Rectal smooth muscle tissue (tissue), 1 donor: Measurements from ENCODE around the gene SMAD3.
"Not testable (repeated sequence)": the region's sequence is repeated elsewhere in the genome, so short reads cannot be mapped to it uniquely, and the experiment has no call there.

Experiments
- H3K27ac ChIP-seq: one replicate; pipeline ENCODE4 v1.7.0; 2013; ENCODE audit warnings: low read depth, low read length, inconsistent platforms
- H3K27me3 ChIP-seq: one replicate; pipeline ENCODE4 v1.7.0; 2013; ENCODE audit warnings: low read length; ENCODE audit not compliant: control insufficient read depth, insufficient read depth
- H3K36me3 ChIP-seq: one replicate; pipeline ENCODE4 v1.7.0; 2013; ENCODE audit warnings: low read length; ENCODE audit not compliant: control insufficient read depth, insufficient read depth
- H3K4me1 ChIP-seq: one replicate; pipeline ENCODE4 v1.7.0; 2013; ENCODE audit warnings: low read length; ENCODE audit not compliant: control insufficient read depth, insufficient read depth
- H3K4me3 ChIP-seq: one replicate; pipeline ENCODE4 v1.7.0; 2013; ENCODE audit warnings: low read length
- H3K9ac ChIP-seq: one replicate; pipeline ENCODE4 v1.7.0; 2013; ENCODE audit warnings: low read length

SMAD3 gene

DNA sequence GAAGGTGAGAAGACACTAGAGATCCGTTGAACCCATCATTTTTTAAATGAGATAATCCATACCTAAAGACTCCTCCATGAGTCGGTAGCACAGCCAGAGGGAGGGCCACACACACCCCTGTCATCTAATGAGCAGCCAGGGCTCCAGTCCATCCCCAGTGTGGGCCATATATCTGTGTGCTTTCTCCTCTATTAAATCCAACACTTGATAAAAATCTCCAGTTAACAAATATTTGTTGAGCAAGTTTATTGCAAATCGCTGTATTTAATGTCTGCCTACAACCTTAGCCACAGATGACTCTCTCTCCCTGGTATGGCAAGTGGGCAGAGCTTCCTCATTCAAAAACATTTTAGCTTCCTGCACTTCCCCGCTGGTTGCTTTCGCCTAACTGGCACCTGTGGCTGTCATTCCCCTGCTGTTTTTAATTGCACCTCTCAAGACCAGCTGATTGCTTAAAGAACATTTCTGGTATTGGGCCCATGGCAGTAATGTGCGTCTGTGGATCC, 82.8 kb downstream of the SMAD3 start:
- H3K4me1 ChIP-seq: peaks cover 19% of the 10 kb centered on the region
- H3K27me3 ChIP-seq: no peaks in the 10 kb centered on the region
- H3K9ac ChIP-seq: no peak overlapping the region
- H3K27ac ChIP-seq: no peak overlapping the region
- H3K36me3 ChIP-seq: no peaks in the 10 kb centered on the region
- no peak overlapping the region for H3K4me3 ChIP-seq

DNA sequence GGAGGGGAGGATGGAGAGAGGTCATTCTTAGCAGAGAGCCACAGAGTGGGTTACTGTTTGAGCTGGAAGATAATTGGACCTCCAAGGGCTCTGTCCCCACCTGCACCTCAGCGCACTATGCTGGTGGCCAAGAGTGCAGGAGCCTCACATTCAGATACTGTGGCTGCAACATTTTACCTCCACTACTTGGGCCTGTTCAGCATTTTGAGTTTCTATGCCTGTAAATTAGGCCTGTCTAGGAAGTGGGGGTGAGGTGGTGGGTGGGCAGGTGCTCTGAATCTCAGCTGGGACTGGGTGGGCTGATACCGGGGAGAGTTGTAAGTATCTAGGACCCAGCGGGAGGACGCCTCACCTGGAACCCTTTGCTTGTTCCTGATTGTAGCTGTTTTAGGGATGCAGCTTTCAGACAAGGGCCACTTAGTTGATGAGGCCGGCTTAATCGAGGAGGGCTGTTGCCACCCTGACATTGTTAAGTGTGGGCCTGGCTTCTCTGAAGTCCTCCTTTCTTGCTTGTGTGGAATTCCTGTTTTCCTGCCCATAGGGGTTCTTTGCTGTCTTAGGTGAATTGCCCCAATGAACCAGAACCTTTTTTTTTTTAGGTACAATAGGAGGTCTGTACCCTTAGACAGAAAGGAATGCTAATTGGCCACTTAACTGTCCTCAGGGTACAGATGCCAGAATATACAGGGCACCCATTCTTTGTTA, 83.8 kb downstream of the SMAD3 start:
- Histone ChIP-seq H3K9ac (no peak overlapping the region), H3K27me3 (no peaks in the 10 kb centered on the region), H3K27ac (peak overlapping the region; percentile 6), H3K4me3 (no peak overlapping the region), H3K4me1 (peaks cover 17% of the 10 kb centered on the region), H3K36me3 (no peaks in the 10 kb centered on the region)

DNA sequence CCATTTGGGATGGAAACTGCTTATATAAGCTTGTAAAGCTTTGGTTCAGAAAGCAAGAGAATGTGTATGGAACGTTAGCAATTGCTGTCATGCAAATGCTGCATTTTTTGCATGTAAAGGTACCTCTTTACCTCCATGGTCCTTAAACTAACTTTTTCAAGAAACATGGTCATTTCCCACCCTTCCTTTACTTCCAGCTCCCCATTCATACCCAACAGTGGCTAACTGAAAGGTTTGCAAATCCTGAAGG, 84.3 kb downstream of the SMAD3 start:
- Histone ChIP-seq H3K4me3 (no peak overlapping the region), H3K9ac (no peak overlapping the region), H3K36me3 (no peaks in the 10 kb centered on the region), H3K27me3 (no peaks in the 10 kb centered on the region), H3K4me1 (peaks cover 17% of the 10 kb centered on the region), H3K27ac (peak overlapping the region; percentile 6)

DNA sequence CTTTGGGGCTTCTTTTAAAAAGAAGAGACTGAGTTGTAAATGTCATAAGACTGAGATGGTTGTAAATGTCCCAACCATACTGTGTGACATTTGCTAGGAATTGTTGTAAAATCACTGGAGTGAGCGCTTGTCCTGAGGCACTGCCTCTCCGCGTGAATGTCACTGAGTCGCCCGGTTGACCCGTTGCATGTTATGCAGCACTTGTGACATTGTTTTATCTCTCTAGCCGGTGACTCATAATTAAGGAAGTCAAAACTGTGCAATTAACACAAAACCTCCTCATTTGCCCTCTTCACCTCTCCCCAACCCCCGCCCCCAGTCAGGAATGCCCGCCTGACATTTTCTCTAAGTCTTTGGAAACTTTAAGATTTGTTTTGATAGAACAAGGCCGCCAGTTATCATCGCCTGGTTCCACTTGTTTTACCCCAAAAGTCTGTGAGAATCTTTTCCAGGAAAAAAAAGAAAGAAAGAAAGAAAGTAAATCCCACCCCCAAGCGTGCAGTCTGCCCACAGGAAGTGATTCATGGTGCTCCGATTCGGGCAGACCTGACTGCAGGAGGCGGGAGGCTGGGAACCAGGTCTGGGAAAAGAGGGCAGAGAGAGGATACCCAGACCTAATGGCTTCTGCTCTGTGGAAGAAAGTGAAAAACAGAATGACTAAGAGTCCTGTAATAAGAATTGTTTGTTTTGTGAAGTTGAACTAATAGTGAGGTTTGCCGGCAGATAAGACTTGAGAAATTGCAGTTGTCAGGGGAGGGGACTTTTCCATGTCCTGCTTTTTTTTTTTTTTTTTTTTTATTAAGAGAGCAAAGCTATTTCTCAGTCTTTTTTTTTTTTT, 84.8 kb downstream of the SMAD3 start:
- Histone ChIP-seq H3K27me3 (no peaks in the 10 kb centered on the region), H3K4me1 (peaks cover 17% of the 10 kb centered on the region), H3K36me3 (no peaks in the 10 kb centered on the region), H3K9ac (no peak overlapping the region), H3K27ac (peak overlapping the region; percentile 27), H3K4me3 (no peak overlapping the region)

DNA sequence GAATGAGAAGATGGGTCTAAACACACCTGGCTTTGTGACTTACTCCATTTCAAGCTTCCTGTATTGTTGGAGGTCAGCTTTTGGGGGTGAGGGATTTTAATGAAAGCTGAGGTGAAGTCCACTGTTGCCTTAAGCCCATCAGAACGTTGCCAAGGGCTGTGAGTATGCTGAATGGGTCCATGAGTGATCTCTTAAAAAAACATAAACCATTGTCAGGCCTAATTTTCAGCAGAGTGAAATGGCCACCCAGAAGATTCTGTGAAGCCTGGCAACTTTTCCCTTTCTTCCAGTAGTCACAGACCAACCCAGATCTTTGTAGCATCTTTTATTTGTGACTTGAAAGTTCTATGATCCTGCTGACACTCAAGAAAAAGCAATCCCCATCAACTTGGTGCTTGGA, 87.0 kb downstream of the SMAD3 start:
- Histone ChIP-seq H3K4me3 (no peak overlapping the region), H3K9ac (no peak overlapping the region), H3K36me3 (no peaks in the 10 kb centered on the region), H3K27ac (no peak overlapping the region), H3K27me3 (no peaks in the 10 kb centered on the region), H3K4me1 (peaks cover 4% of the 10 kb centered on the region)

DNA sequence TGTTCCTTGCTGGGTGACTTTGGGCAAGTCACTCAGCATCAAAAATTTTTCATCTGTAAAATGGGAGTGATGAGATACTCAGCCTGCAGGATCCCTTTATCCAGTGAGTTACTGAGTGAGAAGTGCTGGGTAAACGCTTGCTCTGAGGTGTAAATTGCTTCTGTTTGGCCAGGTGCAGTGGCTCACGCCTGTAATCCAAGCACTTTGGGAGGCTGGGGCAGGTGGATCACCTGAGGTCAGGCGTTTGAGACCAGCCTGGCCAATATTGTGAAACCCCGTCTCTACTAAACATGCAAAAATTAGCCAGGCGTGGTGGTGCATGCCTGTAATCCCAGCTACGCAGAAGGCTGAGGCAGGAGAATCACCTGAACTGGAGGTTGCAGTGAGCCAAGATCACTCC, 87.6 kb downstream of the SMAD3 start:
- H3K36me3 ChIP-seq, H3K9ac ChIP-seq, H3K4me3 ChIP-seq, H3K27ac ChIP-seq, H3K4me1 ChIP-seq, H3K27me3 ChIP-seq: not testable (repeated sequence)

DNA sequence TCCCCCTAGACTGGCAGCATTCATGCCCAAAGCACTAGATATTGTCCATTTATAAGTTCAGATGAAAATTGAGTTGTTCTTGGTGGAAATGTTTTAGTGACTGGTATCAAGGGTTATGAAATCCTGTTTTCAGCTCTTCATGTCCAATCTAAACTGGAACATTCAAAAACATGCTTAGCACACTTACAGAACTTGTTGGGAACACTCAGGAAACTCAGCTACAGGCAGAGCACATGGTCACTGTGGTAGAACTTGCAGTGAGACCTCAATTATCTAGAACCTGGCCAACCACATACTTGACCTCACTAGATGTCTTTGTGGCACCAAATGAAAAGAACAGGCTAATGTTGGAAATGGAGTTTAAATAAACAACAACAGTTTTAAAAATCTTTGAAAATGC, 88.8 kb downstream of the SMAD3 start:
- Histone ChIP-seq H3K27me3 (no peaks in the 10 kb centered on the region), H3K4me1 (peaks cover 4% of the 10 kb centered on the region), H3K4me3 (no peak overlapping the region), H3K36me3 (no peaks in the 10 kb centered on the region), H3K27ac (no peak overlapping the region), H3K9ac (no peak overlapping the region)

DNA sequence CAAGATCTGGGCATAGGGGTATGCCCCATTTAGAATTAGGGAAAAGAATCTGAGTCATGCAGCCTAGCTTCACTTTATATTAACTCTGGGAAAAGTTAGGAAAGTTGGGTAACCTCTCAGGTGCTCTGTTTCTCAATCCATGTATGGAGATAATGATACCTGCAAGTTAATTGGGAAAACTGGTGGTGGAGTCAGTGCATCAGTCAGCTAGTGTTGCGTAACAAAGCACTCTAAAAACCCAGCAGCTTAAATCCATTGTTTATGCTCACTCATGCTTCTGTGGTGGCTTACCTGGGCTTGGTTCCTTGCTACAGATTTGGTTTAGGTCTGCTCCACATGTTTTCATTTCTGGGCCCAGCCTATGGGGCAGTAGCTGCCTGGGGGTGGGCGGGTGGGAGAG, 91.0 kb downstream of the SMAD3 start:
- H3K4me1 ChIP-seq: no peaks in the 10 kb centered on the region

DNA sequence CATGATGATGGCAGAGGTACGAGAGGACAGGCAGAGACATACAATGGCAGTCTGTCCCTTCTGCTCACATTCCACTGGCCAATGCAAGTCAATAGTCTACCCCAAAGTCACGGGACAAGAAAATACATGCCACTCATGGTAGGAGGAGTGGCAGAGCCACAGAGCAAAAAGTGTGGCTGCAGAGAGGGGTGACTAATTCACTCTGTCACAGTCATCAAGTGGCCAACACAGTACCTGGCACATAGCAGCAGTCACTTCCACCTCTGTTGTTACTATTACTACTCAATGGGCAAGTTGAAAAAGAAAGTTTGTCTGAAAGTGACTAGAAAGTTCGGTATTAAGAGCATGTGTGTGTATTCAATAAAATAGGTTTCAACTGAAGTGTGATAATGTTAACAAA, 91.4 kb downstream of the SMAD3 start:
- H3K9ac ChIP-seq: no peak overlapping the region
- no peak overlapping the region for H3K4me3 ChIP-seq
- H3K4me1 ChIP-seq: no peaks in the 10 kb centered on the region
- no peaks in the 10 kb centered on the region for H3K27me3 ChIP-seq
- H3K27ac ChIP-seq: no peak overlapping the region
- H3K36me3 ChIP-seq: no peaks in the 10 kb centered on the region

More for the DNA sequence above, 91.0 kb downstream of the SMAD3 start:
- H3K27me3 ChIP-seq: no peaks in the 10 kb centered on the region
- H3K9ac ChIP-seq: no peak overlapping the region
- H3K4me3 ChIP-seq: no peak overlapping the region
- H3K27ac ChIP-seq: no peak overlapping the region
- no peaks in the 10 kb centered on the region for H3K36me3 ChIP-seq

DNA sequence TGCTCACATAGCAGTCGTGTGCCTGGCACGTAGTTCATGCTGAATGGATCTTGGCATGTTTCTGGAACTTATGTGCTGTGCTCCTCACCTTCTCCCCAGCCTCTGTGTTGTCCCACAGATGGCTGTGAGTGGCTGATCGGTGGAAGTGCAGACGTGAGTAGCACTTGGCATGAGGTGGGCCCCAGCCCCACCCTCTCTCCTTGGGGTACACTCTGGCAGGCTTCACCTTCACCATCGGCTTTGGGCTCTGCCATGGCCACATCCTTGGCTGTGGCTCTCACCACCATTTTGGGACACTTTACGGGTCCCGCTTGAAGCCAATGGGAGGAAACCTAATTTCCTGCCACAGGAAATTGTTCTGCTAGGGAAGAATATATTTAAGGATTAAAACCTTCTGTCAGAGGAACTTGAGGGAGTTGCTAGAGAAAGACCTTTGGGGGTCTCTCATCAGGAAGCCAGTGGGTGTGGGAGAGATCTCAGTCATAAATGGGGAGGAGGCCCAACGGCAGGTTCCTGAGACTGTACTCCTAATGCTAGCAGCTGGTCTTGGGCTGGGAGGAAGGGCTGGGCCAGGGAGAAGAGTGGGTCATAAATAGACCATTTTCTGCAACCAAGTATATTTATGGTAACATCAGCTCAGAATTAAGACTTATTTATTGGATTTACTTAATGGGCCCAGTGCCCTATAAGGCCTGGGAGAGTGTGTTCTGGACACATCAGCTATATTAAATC, 92.3 kb downstream of the SMAD3 start:
- no peak overlapping the region for H3K4me3 ChIP-seq
- no peaks in the 10 kb centered on the region for H3K36me3 ChIP-seq
- no peak overlapping the region for H3K9ac ChIP-seq
- H3K27me3 ChIP-seq: no peaks in the 10 kb centered on the region
- H3K27ac ChIP-seq: no peak overlapping the region
- no peaks in the 10 kb centered on the region for H3K4me1 ChIP-seq

DNA sequence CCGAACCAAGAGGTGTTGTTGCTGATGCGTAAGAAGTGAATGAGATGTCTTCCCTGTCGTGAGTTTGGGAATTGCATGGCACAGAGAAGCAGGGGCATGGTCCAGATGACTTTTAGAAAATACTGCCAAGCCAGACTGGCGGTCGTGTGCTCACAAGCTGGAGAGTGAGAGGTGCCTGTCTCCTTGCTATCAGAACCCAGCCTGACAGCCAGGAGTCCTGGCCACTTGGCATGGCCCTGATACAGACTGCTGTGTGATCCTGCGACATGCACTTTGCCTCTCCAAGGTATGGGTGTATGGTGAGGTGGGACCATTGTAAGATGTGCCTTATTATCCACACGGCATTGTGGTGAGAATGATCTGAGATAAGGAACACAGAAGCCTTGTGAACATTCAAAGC, 93.0 kb downstream of the SMAD3 start:
- no peak overlapping the region for H3K9ac ChIP-seq
- no peaks in the 10 kb centered on the region for H3K36me3 ChIP-seq
- H3K4me1 ChIP-seq: no peaks in the 10 kb centered on the region
- H3K4me3 ChIP-seq: no peak overlapping the region
- no peaks in the 10 kb centered on the region for H3K27me3 ChIP-seq
- H3K27ac ChIP-seq: no peak overlapping the region

DNA sequence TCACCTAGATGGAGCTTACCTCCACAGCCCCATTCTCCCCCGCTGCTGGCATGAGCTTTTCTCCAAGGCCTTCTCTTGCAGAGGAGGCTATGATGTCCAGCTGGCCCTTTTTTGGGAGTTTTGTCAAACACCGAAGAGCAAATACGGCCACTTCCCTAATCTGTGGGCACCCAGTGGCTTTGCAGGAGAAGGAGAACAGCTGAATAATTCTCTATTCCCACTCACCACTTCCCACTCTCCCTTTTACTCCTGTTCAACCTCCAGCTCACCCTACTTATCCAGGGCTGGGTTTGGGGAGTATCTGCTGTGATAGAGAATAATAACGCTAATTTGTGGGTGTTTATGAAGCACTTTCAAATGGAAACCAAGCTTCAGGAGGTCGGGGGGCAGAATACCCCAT, 96.0 kb downstream of the SMAD3 start:
- no peaks in the 10 kb centered on the region for H3K4me1 ChIP-seq
- no peak overlapping the region for H3K9ac ChIP-seq
- no peak overlapping the region for H3K27ac ChIP-seq
- H3K27me3 ChIP-seq: no peaks in the 10 kb centered on the region
- H3K36me3 ChIP-seq: peaks cover 9% of the 10 kb centered on the region
- no peak overlapping the region for H3K4me3 ChIP-seq
